Measurements from ENCODE around the gene FBXO31. TPM values are rescaled to one million over a fixed set of nuclear protein-coding genes. Genes with fewer than 3 reads are reported as not detected.

The FBXO31 gene
- total and polyA plus RNA-seq, 2 donors (not counting 3 experiments of a cell fraction or from before 2014, with no cell fraction given): 17.1 to 31.8 TPM

DNA sequence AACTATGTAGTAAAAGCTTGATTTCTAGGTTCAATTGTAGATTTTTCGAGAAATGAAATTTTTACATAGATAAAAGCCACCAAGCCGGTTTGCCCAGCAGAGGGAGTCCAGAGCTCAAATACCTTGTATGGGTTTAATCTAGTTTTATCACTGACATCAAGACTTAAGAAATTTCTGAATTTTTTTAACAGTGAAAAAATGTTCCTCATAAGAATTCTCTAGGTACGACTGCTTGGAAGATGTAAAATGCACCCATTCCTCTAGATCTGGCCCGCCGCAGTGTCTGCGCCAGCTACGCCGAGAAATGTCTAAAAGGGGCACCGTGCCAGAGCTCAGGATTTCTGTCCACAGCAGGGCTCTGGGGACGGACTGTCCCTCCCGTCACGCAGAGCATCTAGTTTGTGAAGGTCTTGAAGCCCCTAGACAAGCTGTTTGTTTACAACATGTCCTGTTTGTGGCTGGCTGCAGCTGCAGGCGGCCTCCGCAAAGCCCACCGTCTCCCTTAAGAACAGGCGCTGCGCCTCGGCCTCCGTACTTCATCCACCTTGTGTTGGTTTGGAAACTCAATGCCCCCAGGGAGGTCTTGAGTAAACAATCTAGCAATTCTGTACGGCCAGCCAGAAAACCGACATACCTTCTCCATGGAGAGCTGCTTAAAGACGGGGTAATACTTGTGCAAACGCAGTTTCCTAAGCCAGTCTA lies 33.4 kb upstream of the FBXO31 start:
- H3K9ac ChIP-seq (replicated peaks; ENCODE audit: extremely low read depth, insufficient read depth, low read length): no peak overlapping the region
- no peaks in the 10 kb centered on the region for H3K9me1 ChIP-seq (replicated peaks; ENCODE audit: control insufficient read depth, extremely low read depth, insufficient read depth, low read length)
- H3K27me3 ChIP-seq (ENCODE audit: control insufficient read depth in 2 of 2, insufficient read depth in 2 of 2, low read length in 2 of 2): no peaks in the 10 kb centered on the region
- no peak overlapping the region for H2AFZ ChIP-seq (ENCODE audit: low read depth, low read length)
- dilution Hi-C loops (cut with MboI; ENCODE audit: extremely low pct_ligation_motif_present, low sequenced_read_pairs) (no loop called here), intact Hi-C loops (cut with micrococcal nuclease) (loop anchor here (1.0 to 5.0 kb wide), 5 partner anchors 40 to 220 kb away; no protein-coding TSS in a partner anchor)
- no peak overlapping the region for H3K27ac ChIP-seq (ENCODE audit: insufficient read depth, low read depth, low read length)
- H3K79me2 ChIP-seq (ENCODE audit: control insufficient read depth, insufficient read depth, low read length): no peaks in the 10 kb centered on the region
- POLR2A ChIA-PET: interaction anchor here (0.6 kb wide), 1 partner anchor 53 kb away, joined by 3 read pairs; no protein-coding TSS in a partner anchor
- peaks cover 4 to 41% of the 10 kb centered on the region in 2 experiments for H3K36me3 ChIP-seq (ENCODE audit: control insufficient read depth in 2 of 2, extremely low read depth in 1 of 2, insufficient read depth in 2 of 2, low read length in 2 of 2)
- no peak overlapping the region for H3K4me3 ChIP-seq (replicated peaks in 1 of 3; ENCODE audit: insufficient read depth in 1 of 3, low read depth in 1 of 3, low read length in 3 of 3)
- no peak overlapping the region for H3K4me2 ChIP-seq (ENCODE audit: insufficient read depth, low read length)
- TF ChIP-seq POLR2AphosphoS5 (IDR thresholded peaks at IDR 0.05; ENCODE audit: insufficient read depth, low read depth, low read length) (no peak), GATA2 (IDR thresholded peaks at IDR 0.05; ENCODE audit: insufficient read depth, insufficient read length, low read depth, low read length) (peak; percentile 12), CTCF (IDR thresholded peaks at IDR 0.05; ENCODE audit: extremely low read depth in 1 of 2, insufficient read depth in 1 of 2, low read depth in 1 of 2, low read length in 2 of 2) (peak; percentile 58 to 59)
- DNase-seq (ENCODE audit: low read depth, low spot score): peak; percentile 61
- FAIRE-seq: peak; percentile 79
- no peaks in the 10 kb centered on the region for H3K9me3 ChIP-seq (replicated peaks; ENCODE audit: control insufficient read depth, insufficient read depth, low read length)
- no TSS peak for BruUV-seq (replicated peaks)
- CTCF ChIA-PET: interaction anchor here (0.7 to 2.8 kb wide), 37 partner anchors 9 to 455 kb away, joined by 3 to 54 read pairs (median 5); no protein-coding TSS in a partner anchor
- H4K20me1 ChIP-seq (replicated peaks; ENCODE audit: control insufficient read depth, extremely low read depth, insufficient read depth, low read length): no peaks in the 10 kb centered on the region
- no peaks in the 10 kb centered on the region for H3K4me1 ChIP-seq (ENCODE audit: control insufficient read depth, extremely low read depth, insufficient read depth, low read length)

GRCh38 chr16:87415441-87415840 lies 31.9 kb upstream of the FBXO31 start:
- no peak overlapping the region for H2AFZ ChIP-seq (ENCODE audit: low read depth, low read length)
- no peak for DNase-seq (ENCODE audit: low read depth, low spot score)
- intact Hi-C loops (cut with micrococcal nuclease) (loop anchor here (5.0 kb wide), 1 partner anchor 42 kb away; no protein-coding TSS in a partner anchor), dilution Hi-C loops (cut with MboI; ENCODE audit: extremely low pct_ligation_motif_present, low sequenced_read_pairs) (no loop called here)
- no peaks in the 10 kb centered on the region for H3K9me1 ChIP-seq (replicated peaks; ENCODE audit: control insufficient read depth, extremely low read depth, insufficient read depth, low read length)
- no peaks in the 10 kb centered on the region for H4K20me1 ChIP-seq (replicated peaks; ENCODE audit: control insufficient read depth, extremely low read depth, insufficient read depth, low read length)
- no peak overlapping the region for H3K4me3 ChIP-seq (replicated peaks in 1 of 3; ENCODE audit: insufficient read depth in 1 of 3, low read depth in 1 of 3, low read length in 3 of 3)
- no TSS peak for BruUV-seq (replicated peaks)
- ChIA-PET POLR2A (no interaction called here), CTCF (interaction anchor here (1.4 kb wide), 1 partner anchor 156 kb away, joined by 6 read pairs; no protein-coding TSS in a partner anchor)
- H3K9me3 ChIP-seq (replicated peaks; ENCODE audit: control insufficient read depth, insufficient read depth, low read length): no peaks in the 10 kb centered on the region
- H3K4me1 ChIP-seq (ENCODE audit: control insufficient read depth, extremely low read depth, insufficient read depth, low read length): no peaks in the 10 kb centered on the region
- TF ChIP-seq FOS (IDR thresholded peaks at IDR 0.05; ENCODE audit: borderline replicate concordance, insufficient read depth, low read length) (no peak), CTCF (IDR thresholded peaks at IDR 0.05; ENCODE audit: extremely low read depth in 1 of 2, insufficient read depth in 1 of 2, low read depth in 1 of 2, low read length in 2 of 2) (no peak), EZH2 (IDR thresholded peaks at IDR 0.05; ENCODE audit: borderline replicate concordance, low read depth, low read length, severe bottlenecking) (no peak), JUN (IDR thresholded peaks at IDR 0.05; ENCODE audit: borderline replicate concordance, insufficient read depth, insufficient read length, low read depth) (no peak)
- H3K9ac ChIP-seq (replicated peaks; ENCODE audit: extremely low read depth, insufficient read depth, low read length): no peak overlapping the region
- no peaks in the 10 kb centered on the region for H3K27me3 ChIP-seq (ENCODE audit: control insufficient read depth in 2 of 2, insufficient read depth in 2 of 2, low read length in 2 of 2)
- peaks cover 7 to 45% of the 10 kb centered on the region in 2 experiments for H3K36me3 ChIP-seq (ENCODE audit: control insufficient read depth in 2 of 2, extremely low read depth in 1 of 2, insufficient read depth in 2 of 2, low read length in 2 of 2)
- no peak overlapping the region for H3K27ac ChIP-seq (ENCODE audit: insufficient read depth, low read depth, low read length)
- no peak for FAIRE-seq
- H3K79me2 ChIP-seq (ENCODE audit: control insufficient read depth, insufficient read depth, low read length): no peaks in the 10 kb centered on the region
- no peak overlapping the region for H3K4me2 ChIP-seq (ENCODE audit: insufficient read depth, low read length)

Measured in endothelial cell of umbilical vein (primary cell).